A673 (cell line): ENCODE data around the gene PDE4B.

Experiments
- CTCF ChIP-seq: fragments of 300-800, 200-600 bp; sonication (generic); conservative IDR thresholded peaks from 2 replicates; pipeline ENCODE4 v1.5.1; 2017; ENCODE audit warnings: low read depth, mild to moderate bottlenecking, antibody characterized with exemption, low read length, moderate library complexity, mixed read lengths
- EZH2 ChIP-seq: fragments of 200-600 bp; sonication (generic); IDR thresholded peaks from 2 replicates; pipeline ENCODE4 v1.6.1; 2017; ENCODE audit warnings: borderline replicate concordance, low read depth, mild to moderate bottlenecking, mixed read lengths, antibody characterized with exemption, low read length; ENCODE audit not compliant: poor library complexity, severe bottlenecking

GRCh38 chr1:66050123-66050522 lies 257.4 kb downstream of the PDE4B start:
- TF ChIP-seq CTCF (no peak), EZH2 (no peak)
